GM18858 (cell line): Measurements from ENCODE around the gene ARHGEF26.

Source experiments
- ATAC-seq: cut with Tn5 transposase; IDR thresholded peaks from one replicate; pipeline ENCODE4 v1.9.1; 2021; ENCODE audit not compliant: unreplicated experiment

ARHGEF26 gene

GRCh38 chr3:154247806-154248415 lies 126.7 kb downstream of the ARHGEF26 start:
- ATAC-seq: no peak

GRCh38 chr3:154250291-154250690 lies 129.1 kb downstream of the ARHGEF26 start:
- ATAC-seq: no peak

- ATAC-seq: no peak
Observed at GRCh38 chr3:154251610-154252009, 130.4 kb downstream of the ARHGEF26 start.

GRCh38 chr3:154252759-154253638 lies 131.8 kb downstream of the ARHGEF26 start:
- ATAC-seq: peak; percentile 73

GRCh38 chr3:154254527-154254926 lies 133.3 kb downstream of the ARHGEF26 start:
- no peak for ATAC-seq

GRCh38 chr3:154273381-154273780 lies 152.2 kb downstream of the ARHGEF26 start:
- no peak for ATAC-seq

- no peak for ATAC-seq
Observed at GRCh38 chr3:154274348-154274747, 153.2 kb downstream of the ARHGEF26 start.

GRCh38 chr3:154275292-154275691 lies 154.1 kb downstream of the ARHGEF26 start:
- ATAC-seq: no peak

GRCh38 chr3:154275965-154276364 lies 154.8 kb downstream of the ARHGEF26 start:
- ATAC-seq: no peak

- ATAC-seq: no peak
Observed at GRCh38 chr3:154280161-154280560, 159.0 kb downstream of the ARHGEF26 start.

GRCh38 chr3:154285221-154285620 lies 164.0 kb downstream of the ARHGEF26 start:
- no peak for ATAC-seq

- ATAC-seq: no peak
Observed at GRCh38 chr3:154290187-154290586, 169.0 kb downstream of the ARHGEF26 start.

- no peak for ATAC-seq
Observed at GRCh38 chr3:154294016-154294415, 172.8 kb downstream of the ARHGEF26 start.

- no peak for ATAC-seq
Observed at GRCh38 chr3:154301561-154301960, 180.4 kb downstream of the ARHGEF26 start.

- peak; percentile 33 for ATAC-seq
Observed at GRCh38 chr3:154304116-154304786, 183.1 kb downstream of the ARHGEF26 start.

GRCh38 chr3:154304936-154305335 lies 183.7 kb downstream of the ARHGEF26 start:
- no peak for ATAC-seq

- ATAC-seq: no peak
Observed at GRCh38 chr3:154307363-154307762, 186.2 kb downstream of the ARHGEF26 start.
